ENCODE results near the gene ADA. TPM values are rescaled to one million over a fixed set of nuclear protein-coding genes. Genes with fewer than 3 reads are reported as not detected.
A peak's percentile ranks its signal among the peaks of the same experiment; 100 is the strongest.

ADA gene
- polyA plus RNA-seq, 1 donor, result 6.5 TPM

GRCh38 chr20:44624743-44625271 is 26.7 kb downstream of the ADA start:
- no peak for DNase-seq

GRCh38 chr20:44624152-44624551 is 27.3 kb downstream of the ADA start:
- DNase-seq, result no peak

- no peak for DNase-seq
Observed at GRCh38 chr20:44622501-44623270, 28.8 kb downstream of the ADA start.

- DNase-seq, result no peak
Observed at GRCh38 chr20:44621939-44622338, 29.6 kb downstream of the ADA start.

GRCh38 chr20:44621325-44621724 is 30.2 kb downstream of the ADA start:
- no peak for DNase-seq

- DNase-seq, result no peak
Observed at GRCh38 chr20:44620030-44620429, 31.5 kb downstream of the ADA start.

- DNase-seq, result no peak
Observed at GRCh38 chr20:44619294-44619693, 32.2 kb downstream of the ADA start.

- no peak for DNase-seq
Observed at GRCh38 chr20:44618318-44618731, 33.2 kb downstream of the ADA start.

- no peak for DNase-seq
Observed at GRCh38 chr20:44616604-44616964, 34.9 kb downstream of the ADA start.

- no peak for DNase-seq
Observed at GRCh38 chr20:44615876-44616603, 35.5 kb downstream of the ADA start.

GRCh38 chr20:44615169-44615791 is 36.2 kb downstream of the ADA start:
- no peak for DNase-seq

- DNase-seq, result no peak
Observed at GRCh38 chr20:44614525-44614924, 37.0 kb downstream of the ADA start.

- DNase-seq, result no peak
Observed at GRCh38 chr20:44613575-44613974, 37.9 kb downstream of the ADA start.

GRCh38 chr20:44610313-44610962 is 41.1 kb downstream of the ADA start:
- DNase-seq, result no peak

GRCh38 chr20:44609516-44610312 is 41.8 kb downstream of the ADA start:
- peak; percentile 85 for DNase-seq

GRCh38 chr20:44609006-44609515 is 42.4 kb downstream of the ADA start:
- DNase-seq, result no peak

- no peak for DNase-seq
Observed at GRCh38 chr20:44606725-44607441, 44.6 kb downstream of the ADA start.

GRCh38 chr20:44603327-44603726 is 48.2 kb downstream of the ADA start:
- no peak for DNase-seq

- DNase-seq, result peak; percentile 70
Observed at GRCh38 chr20:44601801-44602204, 49.7 kb downstream of the ADA start.

- DNase-seq, result no peak
Observed at GRCh38 chr20:44601236-44601671, 50.2 kb downstream of the ADA start.
